ENCODE results near the gene ACP3.

DNA sequence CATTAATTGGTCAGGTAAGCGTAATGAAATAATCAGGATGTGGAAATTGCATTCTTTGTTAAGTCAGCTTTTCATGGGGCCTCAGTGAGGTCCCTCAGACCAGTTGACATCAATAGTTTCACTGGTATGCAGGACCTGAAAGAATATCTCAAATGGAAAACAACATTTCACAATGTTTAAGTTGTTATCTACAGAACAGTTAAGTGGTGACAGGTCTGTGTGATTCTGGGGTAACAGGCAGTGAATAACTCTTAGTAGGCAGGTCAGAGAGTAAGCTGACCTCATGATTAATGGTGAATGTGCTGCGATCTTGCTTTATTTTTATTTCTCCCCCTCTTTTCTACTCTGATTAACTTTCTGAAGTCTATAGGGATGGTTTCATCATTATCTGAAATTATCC, 28.9 kb upstream of the ACP3 start:
- TF ChIP-seq, protein P1, sequence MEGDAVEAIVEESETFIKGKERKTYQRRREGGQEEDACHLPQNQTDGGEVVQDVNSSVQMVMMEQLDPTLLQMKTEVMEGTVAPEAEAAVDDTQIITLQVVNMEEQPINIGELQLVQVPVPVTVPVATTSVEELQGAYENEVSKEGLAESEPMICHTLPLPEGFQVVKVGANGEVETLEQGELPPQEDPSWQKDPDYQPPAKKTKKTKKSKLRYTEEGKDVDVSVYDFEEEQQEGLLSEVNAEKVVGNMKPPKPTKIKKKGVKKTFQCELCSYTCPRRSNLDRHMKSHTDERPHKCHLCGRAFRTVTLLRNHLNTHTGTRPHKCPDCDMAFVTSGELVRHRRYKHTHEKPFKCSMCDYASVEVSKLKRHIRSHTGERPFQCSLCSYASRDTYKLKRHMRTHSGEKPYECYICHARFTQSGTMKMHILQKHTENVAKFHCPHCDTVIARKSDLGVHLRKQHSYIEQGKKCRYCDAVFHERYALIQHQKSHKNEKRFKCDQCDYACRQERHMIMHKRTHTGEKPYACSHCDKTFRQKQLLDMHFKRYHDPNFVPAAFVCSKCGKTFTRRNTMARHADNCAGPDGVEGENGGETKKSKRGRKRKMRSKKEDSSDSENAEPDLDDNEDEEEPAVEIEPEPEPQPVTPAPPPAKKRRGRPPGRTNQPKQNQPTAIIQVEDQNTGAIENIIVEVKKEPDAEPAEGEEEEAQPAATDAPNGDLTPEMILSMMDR (IDR thresholded peaks at IDR 0.05; ENCODE audit: low read length): no peak
- TF ChIP-seq EZH2 (optimal IDR thresholded peaks at IDR 0.05; ENCODE audit: low read depth, low read length) (no peak), EZH2phosphoT487 (IDR thresholded peaks at IDR 0.05; ENCODE audit: low read length) (no peak)

Data from MM.1S (cell line).